ENCODE measurements around the gene INSIG1. TPM values are rescaled to one million over a fixed set of nuclear protein-coding genes. Genes with fewer than 3 reads are reported as not detected.

The INSIG1 gene
- total and polyA plus RNA-seq, 8 donors = 13.5 to 170 (median 21.4) TPM

DNA sequence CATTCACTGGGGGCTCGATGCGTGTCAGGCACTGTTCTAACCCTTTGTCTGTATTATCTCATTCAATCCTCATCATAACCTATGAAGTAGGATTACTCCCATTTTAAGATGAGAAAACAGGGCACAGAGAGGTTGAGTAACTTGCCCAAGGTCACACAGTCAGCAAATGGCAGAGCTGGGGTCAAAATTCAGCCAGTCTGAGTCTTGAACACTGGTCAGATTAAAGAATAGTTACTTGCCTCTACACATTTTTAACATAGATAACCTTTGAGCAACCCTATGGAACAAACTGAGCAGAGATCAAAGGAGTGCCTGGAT, 27.2 kb downstream of the INSIG1 start:
- Histone ChIP-seq H3K4me1 (no peaks in the 10 kb centered on the region), H3K27ac (no peak overlapping the region), H3K9me3 (no peaks in the 10 kb centered on the region), H3K36me3 (no peaks in the 10 kb centered on the region), H3K27me3 (peaks cover 0 to 38% of the 10 kb centered on the region in 2 donors), H3K4me3 (no peak overlapping the region)
- DNase-seq (no peak), ATAC-seq (no peak)
- intact Hi-C loops (cut with DNase I) = no loop called here
- TF ChIP-seq, protein P1, sequence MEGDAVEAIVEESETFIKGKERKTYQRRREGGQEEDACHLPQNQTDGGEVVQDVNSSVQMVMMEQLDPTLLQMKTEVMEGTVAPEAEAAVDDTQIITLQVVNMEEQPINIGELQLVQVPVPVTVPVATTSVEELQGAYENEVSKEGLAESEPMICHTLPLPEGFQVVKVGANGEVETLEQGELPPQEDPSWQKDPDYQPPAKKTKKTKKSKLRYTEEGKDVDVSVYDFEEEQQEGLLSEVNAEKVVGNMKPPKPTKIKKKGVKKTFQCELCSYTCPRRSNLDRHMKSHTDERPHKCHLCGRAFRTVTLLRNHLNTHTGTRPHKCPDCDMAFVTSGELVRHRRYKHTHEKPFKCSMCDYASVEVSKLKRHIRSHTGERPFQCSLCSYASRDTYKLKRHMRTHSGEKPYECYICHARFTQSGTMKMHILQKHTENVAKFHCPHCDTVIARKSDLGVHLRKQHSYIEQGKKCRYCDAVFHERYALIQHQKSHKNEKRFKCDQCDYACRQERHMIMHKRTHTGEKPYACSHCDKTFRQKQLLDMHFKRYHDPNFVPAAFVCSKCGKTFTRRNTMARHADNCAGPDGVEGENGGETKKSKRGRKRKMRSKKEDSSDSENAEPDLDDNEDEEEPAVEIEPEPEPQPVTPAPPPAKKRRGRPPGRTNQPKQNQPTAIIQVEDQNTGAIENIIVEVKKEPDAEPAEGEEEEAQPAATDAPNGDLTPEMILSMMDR (IDR thresholded peaks at IDR 0.05) = no peak

DNA sequence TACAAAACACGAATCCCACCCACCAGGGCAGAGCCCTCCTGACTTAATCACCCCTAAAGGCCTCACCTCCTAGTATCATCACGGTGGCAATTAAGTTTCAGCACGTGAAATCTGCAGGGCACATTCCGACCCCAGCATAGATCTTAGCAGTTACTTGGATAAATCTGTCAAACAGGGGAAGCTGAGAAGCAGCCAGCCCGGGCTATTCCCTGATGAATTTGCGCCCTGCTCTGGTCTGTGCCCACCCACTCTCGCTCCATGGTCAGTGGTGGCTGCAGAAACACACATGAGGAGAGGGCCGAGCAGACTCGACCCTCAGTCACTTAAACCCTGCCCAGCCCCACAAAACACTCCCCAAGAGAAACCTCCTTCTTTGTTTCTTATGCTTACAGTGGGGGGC, 28.7 kb downstream of the INSIG1 start:
- DNase-seq (no peak), ATAC-seq (no peak)
- TF ChIP-seq, protein P1 (IDR thresholded peaks at IDR 0.05) = no peak
- H3K27ac ChIP-seq = no peak overlapping the region
- H3K9me3 ChIP-seq = no peaks in the 10 kb centered on the region
- H3K36me3 ChIP-seq = no peaks in the 10 kb centered on the region
- H3K4me3 ChIP-seq = no peak overlapping the region
- no peaks in the 10 kb centered on the region for H3K4me1 ChIP-seq
- H3K27me3 ChIP-seq = peaks cover 0 to 32% of the 10 kb centered on the region in 2 donors
- intact Hi-C loops (cut with DNase I) = no loop called here

DNA sequence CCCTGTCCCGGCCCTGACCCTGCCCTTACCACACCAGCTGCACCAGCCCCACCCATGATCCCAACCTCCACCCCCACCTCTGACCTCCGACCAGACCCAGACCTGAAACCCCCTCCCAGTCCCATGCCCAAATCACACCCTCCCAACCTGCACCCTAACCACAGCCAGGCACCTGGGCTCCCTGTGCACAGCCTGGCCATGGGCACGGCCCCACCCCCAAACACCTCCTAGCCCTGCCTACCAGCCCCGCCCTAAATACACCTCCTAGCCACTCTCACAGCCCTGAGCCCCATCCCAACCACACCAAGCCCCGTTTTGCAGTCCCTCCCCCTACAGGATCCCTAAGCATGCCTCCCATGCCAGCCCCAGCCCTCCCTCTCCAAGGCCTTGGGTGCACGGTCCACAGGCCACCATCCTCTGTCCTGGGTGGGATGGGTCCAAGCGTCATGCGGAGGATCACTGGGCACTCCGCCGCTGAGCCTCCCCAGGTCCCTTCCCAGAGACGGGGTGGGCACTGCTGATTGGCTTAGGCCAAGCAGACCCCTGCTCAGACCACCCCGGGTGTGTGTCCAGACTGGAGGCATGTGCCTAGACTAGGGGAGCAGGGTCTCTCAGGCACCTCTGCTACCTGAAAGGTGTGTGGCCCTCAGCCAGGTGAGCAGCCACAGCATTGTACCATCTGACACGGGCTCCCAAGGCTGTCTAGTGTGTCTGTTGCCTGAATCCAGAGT, 30.1 kb downstream of the INSIG1 start:
- H3K36me3 ChIP-seq = no peaks in the 10 kb centered on the region
- intact Hi-C loops (cut with DNase I) = no loop called here
- peaks cover 0 to 32% of the 10 kb centered on the region in 2 donors for H3K27me3 ChIP-seq
- TF ChIP-seq, protein P1 (IDR thresholded peaks at IDR 0.05) = no peak
- H3K9me3 ChIP-seq = no peaks in the 10 kb centered on the region
- no peak overlapping the region for H3K4me3 ChIP-seq
- no peak for ATAC-seq
- no peaks in the 10 kb centered on the region for H3K4me1 ChIP-seq
- no peak for DNase-seq
- H3K27ac ChIP-seq = no peak overlapping the region

DNA sequence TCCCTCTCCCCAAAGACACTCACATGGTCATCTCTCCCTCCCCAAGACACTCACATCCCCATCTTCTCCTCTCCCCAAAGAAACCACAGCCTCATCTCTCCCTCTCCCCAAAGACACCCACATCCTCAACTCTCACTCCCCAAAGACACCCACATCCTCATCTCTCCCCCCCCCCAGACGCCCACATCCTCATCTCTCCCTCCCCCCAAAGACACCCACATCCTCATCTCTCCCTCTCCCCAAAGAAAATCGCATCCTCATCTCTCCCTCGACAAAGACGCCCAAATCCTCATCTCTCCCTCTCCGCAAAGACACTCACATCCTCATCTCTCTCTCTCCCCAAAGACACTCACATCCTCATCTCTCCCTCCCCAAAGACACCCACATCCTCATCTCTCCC, 31.5 kb downstream of the INSIG1 start:
- no peaks in the 10 kb centered on the region for H3K4me1 ChIP-seq
- H3K27ac ChIP-seq = no peak overlapping the region
- ATAC-seq (no peak), DNase-seq (no peak)
- TF ChIP-seq, protein P1 (IDR thresholded peaks at IDR 0.05) = no peak
- H3K9me3 ChIP-seq = no peaks in the 10 kb centered on the region
- intact Hi-C loops (cut with DNase I) = no loop called here
- H3K27me3 ChIP-seq = peaks cover 0 to 28% of the 10 kb centered on the region in 2 donors
- H3K4me3 ChIP-seq = no peak overlapping the region
- no peaks in the 10 kb centered on the region for H3K36me3 ChIP-seq

DNA sequence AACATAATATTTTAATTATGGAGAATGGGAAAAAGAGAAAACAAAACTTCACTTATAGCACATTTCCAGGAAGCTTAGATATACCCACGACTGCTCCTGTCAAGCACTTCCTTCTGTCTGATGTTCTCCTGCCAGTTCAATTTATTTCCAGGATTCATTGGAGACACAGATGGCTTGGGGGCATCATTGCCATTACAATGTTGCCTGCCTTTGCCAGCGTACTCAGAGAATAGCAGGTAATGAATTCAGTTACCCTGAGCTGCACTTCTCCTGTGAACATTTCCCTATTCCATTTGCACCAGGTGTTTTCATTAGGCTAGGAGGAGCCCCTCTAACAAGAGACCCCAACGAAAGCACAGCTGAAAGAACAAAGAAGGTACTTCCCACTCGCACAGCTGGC, 33.7 kb downstream of the INSIG1 start:
- intact Hi-C loops (cut with DNase I) = no loop called here
- TF ChIP-seq, protein P1 (IDR thresholded peaks at IDR 0.05) = no peak

More for the DNA sequence above, 33.7 kb downstream of the INSIG1 start:
- Histone ChIP-seq H3K36me3 (no peaks in the 10 kb centered on the region), H3K9me3 (no peaks in the 10 kb centered on the region), H3K27me3 (peaks cover 0 to 15% of the 10 kb centered on the region in 2 donors), H3K27ac (no peak overlapping the region), H3K4me1 (no peaks in the 10 kb centered on the region), H3K4me3 (no peak overlapping the region)
- ATAC-seq (no peak), DNase-seq (no peak)

All from left lung (tissue), 10 donors.